OCI-LY7 (cell line): ENCODE data around the gene ARL3. TPM values are rescaled to one million over a fixed set of nuclear protein-coding genes. Genes with fewer than 3 reads are reported as not detected.

ENCODE experiments used
- BruUV-seq: library from RNA; stranded (reverse); fragments of 400-500 nt; replicated peaks from 2 replicates; lab custom pipeline; 2021; lab: Mats Ljungman, UMichigan
- CTCF ChIA-PET: fragments of 300-600 bp; sonication (Branson Sonifier 250); formaldehyde crosslinking; loops from one replicate; lab custom pipeline; 2022; ENCODE audit warnings: antibody characterized with exemption; ENCODE audit not compliant: unreplicated experiment; lab: Charles Lee
- POLR2A ChIA-PET: fragments of 300-600 bp; sonication (Branson Sonifier 250); formaldehyde crosslinking; loops from one replicate; lab custom pipeline; 2022; ENCODE audit warnings: antibody characterized with exemption; lab: Charles Lee
- DNase-seq: peaks from one replicate; pipeline ENCODE4 v3.0.0-alpha.2; 2015; ENCODE audit warnings: low spot score
- H2AFZ ChIP-seq: fragments of 200-600 bp; sonication (generic), shearing (Covaris generic); 2 replicates; pipeline ENCODE4 v1.6.1; 2014; ENCODE audit warnings: mild to moderate bottlenecking, antibody characterized with exemption, low read length, moderate library complexity
- H3K27ac ChIP-seq: fragments of 200-600 bp; sonication (generic); 2 replicates; pipeline ENCODE4 v1.5.1; 2014; ENCODE audit warnings: mixed run types, low read depth, mild to moderate bottlenecking, moderate library complexity, low read length, inconsistent platforms; ENCODE audit not compliant: poor library complexity, severe bottlenecking
- H3K36me3 ChIP-seq: fragments of 200-600 bp; sonication (generic); 2 replicates; pipeline ENCODE4 v1.6.1; 2014; ENCODE audit warnings: mild to moderate bottlenecking, antibody characterized with exemption, low read length, moderate library complexity, mixed read lengths; ENCODE audit not compliant: insufficient read depth
- H3K4me1 ChIP-seq: fragments of 200-600 bp; sonication (generic); 2 replicates; pipeline ENCODE4 v1.5.1; 2014; ENCODE audit warnings: mild to moderate bottlenecking, low read length; ENCODE audit not compliant: insufficient read depth, poor library complexity, severe bottlenecking
- H3K4me2 ChIP-seq: fragments of 200-600 bp; sonication (generic); 2 replicates; pipeline ENCODE4 v1.6.1; 2014; ENCODE audit warnings: mild to moderate bottlenecking, low read length
- H3K4me3 ChIP-seq: fragments of 200-600 bp; sonication (generic); 2 replicates; pipeline ENCODE4 v1.5.1; 2014; ENCODE audit warnings: mild to moderate bottlenecking, low read depth, low read length; ENCODE audit not compliant: poor library complexity, severe bottlenecking
- H3K79me2 ChIP-seq: fragments of 200-600 bp; sonication (generic); 2 replicates; pipeline ENCODE4 v1.6.1; 2016; ENCODE audit warnings: low read depth, mild to moderate bottlenecking, low read length, moderate library complexity, mixed read lengths; ENCODE audit not compliant: insufficient read depth
- H3K9me2 ChIP-seq: fragments of 200-600 bp; sonication (generic); 2 replicates; pipeline ENCODE4 v1.6.1; 2016; ENCODE audit warnings: mild to moderate bottlenecking, low read length, mixed read lengths; ENCODE audit not compliant: insufficient read depth
- H3K9me3 ChIP-seq: fragments of 200-600 bp; sonication (generic); 2 replicates; pipeline ENCODE4 v1.6.1; 2014; ENCODE audit warnings: mild to moderate bottlenecking, mixed run types, low read length, mixed read lengths
- H4K20me1 ChIP-seq: fragments of 200-600 bp; sonication (generic); 2 replicates; pipeline ENCODE4 v1.6.1; 2014; ENCODE audit warnings: mild to moderate bottlenecking, antibody characterized with exemption, low read length, moderate library complexity, mixed read lengths; ENCODE audit not compliant: insufficient read depth
- CTCF ChIP-seq: fragments of 200-600 bp; sonication (generic); conservative IDR thresholded peaks from 2 replicates; pipeline ENCODE4 v1.5.1; 2014; ENCODE audit warnings: mild to moderate bottlenecking, antibody characterized with exemption, low read length, moderate library complexity, mixed read lengths
- EZH2phosphoT487 ChIP-seq: fragments of 200-600 bp; sonication (generic); IDR thresholded peaks from 2 replicates; pipeline ENCODE4 v1.6.1; 2018; ENCODE audit warnings: low read depth, borderline replicate concordance, mild to moderate bottlenecking, mixed run types, antibody characterized with exemption, low read length, moderate library complexity, mixed read lengths
- intact Hi-C: fragments of 100-400 bp; cut with micrococcal nuclease; formaldehyde crosslinking; loops from one replicate; pipeline ENCODE4 v1.10.0; 2022; ENCODE audit not compliant: unreplicated experiment
- total RNA-seq, 2 experiments: library from RNA; depleted of rRNA in 1 of 2; stranded (reverse); fragments of >200 nt in 1 of 2; shearing (Covaris generic) in 1 of 2; gene quantifications; 2 replicates each; pipeline ENCODE4 v1.2.3, GENCODE V29; 2014 to 2022

ARL3 gene
- total RNA-seq, 2 experiments from 2014 or later = 7.3 to 11.7 TPM

GRCh38 chr10:102632394-102633111, 81.6 kb downstream of the ARL3 start:
- peaks cover 31% of the 10 kb centered on the region for H3K4me1 ChIP-seq

GRCh38 chr10:102631525-102632393, 82.4 kb downstream of the ARL3 start:
- POLR2A ChIA-PET = interaction anchor here (0.5 kb wide), 1 partner anchor 31 kb away, joined by 3 read pairs; no protein-coding TSS in a partner anchor
- TF ChIP-seq CTCF = no peak
- TF ChIP-seq EZH2phosphoT487 = no peak
- Histone ChIP-seq H3K4me3 (no peak overlapping the region), H2AFZ (no peak overlapping the region), H3K9me2 (no peaks in the 10 kb centered on the region), H3K79me2 (no peaks in the 10 kb centered on the region), H4K20me1 (no peaks in the 10 kb centered on the region), H3K4me2 (no peak overlapping the region), H3K27ac (no peak overlapping the region), H3K4me1 (peaks cover 31% of the 10 kb centered on the region), H3K36me3 (no peaks in the 10 kb centered on the region), H3K9me3 (no peaks in the 10 kb centered on the region)
- CTCF ChIA-PET = interaction anchor here (0.6 kb wide), 2 partner anchors 237 to 512 kb away, joined by 3 to 4 read pairs; no protein-coding TSS in a partner anchor
- no peak for DNase-seq
- intact Hi-C loops = no loop called here
- no TSS peak for BruUV-seq

More at GRCh38 chr10:102632394-102633111, 81.6 kb downstream of the ARL3 start:
- ChIA-PET POLR2A (interaction anchor here (0.5 kb wide), 1 partner anchor 30 kb away, joined by 3 read pairs; no protein-coding TSS in a partner anchor), CTCF (no interaction called here)
- H3K27ac ChIP-seq = no peak overlapping the region
- H3K4me3 ChIP-seq = no peak overlapping the region
- TF ChIP-seq EZH2phosphoT487 = no peak
- no peak for TF ChIP-seq CTCF
- intact Hi-C loops = no loop called here
- H4K20me1 ChIP-seq = no peaks in the 10 kb centered on the region
- H2AFZ ChIP-seq = no peak overlapping the region
- no peak overlapping the region for H3K4me2 ChIP-seq
- H3K9me3 ChIP-seq = no peaks in the 10 kb centered on the region
- no TSS peak for BruUV-seq
- H3K79me2 ChIP-seq = no peaks in the 10 kb centered on the region
- no peaks in the 10 kb centered on the region for H3K9me2 ChIP-seq
- H3K36me3 ChIP-seq = no peaks in the 10 kb centered on the region
- no peak for DNase-seq
